Type B pancreatic cell (in vitro differentiated cells): ENCODE data around the gene GSK3B. TPM values are rescaled to one million over a fixed set of nuclear protein-coding genes. Genes with fewer than 3 reads are reported as not detected.

Experiments
- DNase-seq: peaks from one replicate; pipeline ENCODE4 v3.0.0; 2021; ENCODE audit warnings: mixed read lengths; ENCODE audit not compliant: unreplicated experiment; ENCODE audit errors: extremely low spot score
- H3K27ac Mint-ChIP-seq: 2 replicates; pipeline ENCODE4 v1.8.0; 2021; ENCODE audit warnings: mild to moderate bottlenecking, mixed read lengths
- H3K27me3 Mint-ChIP-seq: 2 replicates; pipeline ENCODE4 v1.8.0; 2021; ENCODE audit warnings: mixed read lengths
- H3K36me3 Mint-ChIP-seq: 2 replicates; pipeline ENCODE4 v1.8.0; 2021; ENCODE audit warnings: mixed read lengths
- H3K4me1 Mint-ChIP-seq: one replicate; pipeline ENCODE4 v1.8.0; 2021; ENCODE audit warnings: mixed read lengths; ENCODE audit not compliant: unreplicated experiment
- H3K4me3 Mint-ChIP-seq: 2 replicates; pipeline ENCODE4 v1.8.0; 2021; ENCODE audit warnings: mild to moderate bottlenecking, mixed read lengths
- H3K9me3 Mint-ChIP-seq: 2 replicates; pipeline ENCODE4 v1.8.0; 2021; ENCODE audit warnings: mixed read lengths
- total RNA-seq: library from RNA; stranded (reverse); gene quantifications from 2 replicates; pipeline ENCODE4 v1.2.1, GENCODE V29; 2021; ENCODE audit warnings: low replicate concordance
- TF ChIP-seq, protein P1 (sequence below): fragments of 200-600 bp; sonication (generic); conservative IDR thresholded peaks from 2 replicates; pipeline ENCODE4 v1.5.0; 2021; ENCODE audit warnings: antibody characterized with exemption, mild to moderate bottlenecking

The GSK3B gene
- total RNA-seq, 1 donor from 2014 or later, result 60.5 TPM

DNA sequence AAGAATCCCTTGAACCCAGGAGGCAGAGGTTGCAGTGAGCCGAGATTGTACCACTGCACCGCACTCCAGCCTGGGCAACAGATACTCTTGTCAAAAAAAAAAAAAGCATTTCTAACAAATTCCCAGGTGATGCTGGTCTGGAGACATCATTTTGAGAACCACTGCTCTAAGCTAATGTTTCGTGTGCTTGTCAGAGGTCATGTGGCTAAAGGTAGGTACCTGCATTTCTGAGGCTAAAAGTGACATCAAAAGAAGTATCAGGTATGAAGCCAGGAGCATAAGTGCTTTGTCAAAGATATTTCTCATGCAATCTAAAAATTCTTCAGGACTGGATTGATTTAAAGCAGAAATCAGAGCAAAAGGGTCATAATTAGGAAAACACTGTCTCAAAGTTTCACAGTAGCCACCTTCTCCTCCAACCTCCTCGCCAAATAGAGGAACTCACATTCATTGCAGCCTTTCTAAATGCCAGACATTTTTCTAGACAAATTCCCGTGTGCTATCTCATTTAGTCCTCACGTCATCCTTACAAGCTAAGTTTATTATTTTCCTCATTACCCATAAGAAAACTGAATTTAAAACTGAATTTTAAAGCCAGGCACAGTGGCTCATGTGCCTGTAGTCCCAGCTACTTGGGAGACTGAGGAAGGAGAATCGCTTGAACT, 25.7 kb upstream of the GSK3B start:
- no peaks in the 10 kb centered on the region for H3K4me1 Mint-ChIP-seq
- H3K36me3 Mint-ChIP-seq, result peaks cover 7% of the 10 kb centered on the region
- TF ChIP-seq, protein P1, sequence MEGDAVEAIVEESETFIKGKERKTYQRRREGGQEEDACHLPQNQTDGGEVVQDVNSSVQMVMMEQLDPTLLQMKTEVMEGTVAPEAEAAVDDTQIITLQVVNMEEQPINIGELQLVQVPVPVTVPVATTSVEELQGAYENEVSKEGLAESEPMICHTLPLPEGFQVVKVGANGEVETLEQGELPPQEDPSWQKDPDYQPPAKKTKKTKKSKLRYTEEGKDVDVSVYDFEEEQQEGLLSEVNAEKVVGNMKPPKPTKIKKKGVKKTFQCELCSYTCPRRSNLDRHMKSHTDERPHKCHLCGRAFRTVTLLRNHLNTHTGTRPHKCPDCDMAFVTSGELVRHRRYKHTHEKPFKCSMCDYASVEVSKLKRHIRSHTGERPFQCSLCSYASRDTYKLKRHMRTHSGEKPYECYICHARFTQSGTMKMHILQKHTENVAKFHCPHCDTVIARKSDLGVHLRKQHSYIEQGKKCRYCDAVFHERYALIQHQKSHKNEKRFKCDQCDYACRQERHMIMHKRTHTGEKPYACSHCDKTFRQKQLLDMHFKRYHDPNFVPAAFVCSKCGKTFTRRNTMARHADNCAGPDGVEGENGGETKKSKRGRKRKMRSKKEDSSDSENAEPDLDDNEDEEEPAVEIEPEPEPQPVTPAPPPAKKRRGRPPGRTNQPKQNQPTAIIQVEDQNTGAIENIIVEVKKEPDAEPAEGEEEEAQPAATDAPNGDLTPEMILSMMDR, result no peak
- H3K27me3 Mint-ChIP-seq, result no peaks in the 10 kb centered on the region
- peaks cover 8% of the 10 kb centered on the region for H3K9me3 Mint-ChIP-seq
- no peak for DNase-seq
- no peak overlapping the region for H3K4me3 Mint-ChIP-seq
- no peak overlapping the region for H3K27ac Mint-ChIP-seq

DNA sequence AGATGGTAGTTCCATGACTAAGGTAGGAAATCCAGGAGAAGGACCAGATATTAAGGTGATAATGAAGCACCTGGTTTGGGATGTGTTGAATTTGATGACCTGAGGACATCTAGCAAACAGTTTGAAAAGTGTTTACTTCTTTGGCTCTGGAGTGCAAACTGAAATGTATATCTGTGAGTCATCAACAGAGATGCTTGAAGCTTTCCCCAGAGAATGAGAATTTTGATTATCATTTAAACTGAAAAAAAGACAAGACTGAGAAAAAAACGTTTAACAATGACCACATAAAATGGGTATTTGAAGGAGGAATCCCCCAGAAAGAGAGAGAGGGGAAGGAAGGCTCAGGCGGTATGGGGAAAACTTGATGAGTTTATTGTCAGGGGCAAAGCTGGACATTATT, 20.7 kb upstream of the GSK3B start:
- Mint-ChIP-seq H3K36me3 (peaks cover 14% of the 10 kb centered on the region), H3K27ac (no peak overlapping the region), H3K4me3 (no peak overlapping the region), H3K9me3 (peaks cover 12% of the 10 kb centered on the region), H3K4me1 (peaks cover 5% of the 10 kb centered on the region), H3K27me3 (no peaks in the 10 kb centered on the region)
- no peak for DNase-seq
- TF ChIP-seq, protein P1, result no peak

DNA sequence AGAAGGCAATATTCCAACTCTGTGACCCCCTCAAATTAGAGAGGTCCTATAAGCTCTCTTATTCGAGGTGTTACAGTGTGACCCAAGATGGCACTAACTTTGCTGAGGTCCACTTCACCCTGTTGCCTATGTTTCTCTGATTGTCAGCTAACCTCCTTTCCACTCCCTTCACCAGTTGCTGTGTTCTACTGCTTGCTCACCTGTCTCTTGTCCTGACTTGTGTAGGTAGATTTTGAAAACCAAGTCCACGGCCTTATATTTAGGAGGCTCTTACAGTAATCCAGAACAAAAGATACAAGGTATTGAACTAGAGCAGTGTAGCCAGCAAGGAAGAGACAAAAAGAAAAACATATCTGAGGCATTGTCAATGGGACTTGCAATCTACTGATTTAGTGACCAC, 20.1 kb upstream of the GSK3B start:
- Mint-ChIP-seq H3K36me3 (peaks cover 14% of the 10 kb centered on the region), H3K27ac (no peak overlapping the region), H3K4me3 (no peak overlapping the region), H3K9me3 (peaks cover 12% of the 10 kb centered on the region), H3K4me1 (peaks cover 5% of the 10 kb centered on the region), H3K27me3 (no peaks in the 10 kb centered on the region)
- DNase-seq, result no peak
- TF ChIP-seq, protein P1, result no peak

DNA sequence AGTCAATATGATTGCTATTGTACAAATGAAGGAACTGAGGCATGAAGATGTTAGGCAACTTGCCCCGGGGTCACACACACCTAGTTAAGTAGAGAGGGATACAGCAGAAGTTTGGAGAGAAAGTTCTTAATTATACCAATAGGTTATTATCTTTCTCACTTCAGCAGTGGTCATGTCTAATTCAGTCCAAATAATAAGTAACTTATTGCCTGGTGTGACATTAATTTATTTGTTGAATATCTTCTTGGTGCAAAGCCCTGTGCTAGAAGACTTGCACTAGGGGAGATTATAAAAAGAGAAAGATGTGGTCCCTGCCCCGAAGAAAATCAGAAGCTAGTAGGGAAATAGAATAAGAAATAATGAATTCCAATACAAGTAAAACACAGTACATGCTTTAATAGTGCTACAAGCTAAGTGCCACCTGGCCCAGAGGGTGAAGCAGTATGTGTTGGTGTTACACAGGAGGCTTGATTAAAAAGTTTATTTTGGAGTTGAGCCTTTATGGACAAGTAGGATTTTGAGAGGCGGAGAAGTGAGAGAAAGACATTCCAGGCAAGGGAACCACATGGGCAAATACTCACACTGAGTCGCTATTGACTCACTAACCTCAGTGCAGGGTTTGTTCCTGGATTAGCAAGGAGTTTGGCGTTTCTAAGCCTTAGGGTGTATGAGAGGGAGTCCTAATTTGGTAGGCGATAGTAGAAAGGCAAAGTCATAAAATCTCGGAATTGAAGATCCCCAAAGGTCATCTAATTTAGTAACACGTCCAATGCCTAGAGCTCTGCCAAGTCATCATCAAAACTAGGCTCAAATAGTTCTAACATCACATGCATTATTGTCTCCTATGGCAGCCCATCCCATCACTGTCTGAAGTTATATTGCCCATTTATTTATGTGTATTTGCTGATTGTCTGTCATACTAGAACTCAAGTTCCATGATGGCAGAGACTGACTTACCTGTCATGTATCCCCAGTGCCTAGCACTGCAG, 19.2 kb upstream of the GSK3B start:
- DNase-seq, result no peak
- TF ChIP-seq, protein P1, result no peak
- H3K27ac Mint-ChIP-seq, result no peak overlapping the region
- H3K27me3 Mint-ChIP-seq, result no peaks in the 10 kb centered on the region
- no peak overlapping the region for H3K4me3 Mint-ChIP-seq
- peaks cover 5% of the 10 kb centered on the region for H3K4me1 Mint-ChIP-seq
- H3K36me3 Mint-ChIP-seq, result peaks cover 14% of the 10 kb centered on the region
- peaks cover 12% of the 10 kb centered on the region for H3K9me3 Mint-ChIP-seq

DNA sequence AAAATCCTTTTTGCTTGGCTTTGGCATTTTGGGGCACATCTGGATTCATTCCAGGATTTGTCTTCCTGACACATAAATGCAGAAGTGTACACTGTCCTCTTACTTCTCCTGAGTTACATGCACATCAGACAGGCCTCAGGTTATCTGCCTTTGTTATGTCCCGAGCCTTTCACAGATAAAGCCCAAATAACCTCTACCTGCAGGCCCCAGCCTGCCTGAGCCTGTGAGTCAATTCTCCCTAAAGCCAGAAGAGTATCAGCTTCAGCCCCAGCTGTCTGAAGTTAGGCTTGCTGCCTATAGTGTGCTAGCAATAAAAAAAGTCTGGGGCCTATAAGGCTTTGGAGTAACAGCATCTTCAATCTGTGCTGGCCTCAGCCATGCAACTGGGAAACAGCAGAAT, 17.7 kb upstream of the GSK3B start:
- H3K4me3 Mint-ChIP-seq, result no peak overlapping the region
- DNase-seq, result no peak
- H3K36me3 Mint-ChIP-seq, result peaks cover 11% of the 10 kb centered on the region
- peaks cover 9% of the 10 kb centered on the region for H3K9me3 Mint-ChIP-seq
- peak overlapping the region; percentile 35 for H3K27ac Mint-ChIP-seq
- H3K27me3 Mint-ChIP-seq, result no peaks in the 10 kb centered on the region
- H3K4me1 Mint-ChIP-seq, result peaks cover 5% of the 10 kb centered on the region
- TF ChIP-seq, protein P1, result no peak
